ENCODE results near the gene PACSIN1.

PACSIN1 gene

DNA sequence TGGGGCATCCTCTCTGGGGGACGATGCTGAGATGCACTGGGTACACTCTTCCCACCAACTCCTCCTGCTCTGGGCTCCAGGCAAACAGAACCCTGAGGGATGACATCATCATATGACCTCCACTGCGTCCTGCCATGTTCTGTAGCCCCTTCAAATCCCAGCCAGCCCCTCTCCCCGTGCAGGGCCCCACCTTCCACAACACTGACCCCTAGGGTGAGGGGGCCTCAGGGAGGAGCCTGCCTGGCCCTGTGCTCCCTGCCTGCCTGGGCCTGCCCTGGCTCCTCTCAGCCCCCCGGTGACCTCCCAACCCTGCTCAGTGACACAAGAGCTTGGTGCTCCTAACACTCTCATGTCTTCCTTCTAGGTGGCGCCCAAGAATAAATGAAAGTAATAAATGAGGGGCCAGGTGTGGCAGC is 99.9 kb downstream of the PACSIN1 start:
- TF ChIP-seq, protein P1, sequence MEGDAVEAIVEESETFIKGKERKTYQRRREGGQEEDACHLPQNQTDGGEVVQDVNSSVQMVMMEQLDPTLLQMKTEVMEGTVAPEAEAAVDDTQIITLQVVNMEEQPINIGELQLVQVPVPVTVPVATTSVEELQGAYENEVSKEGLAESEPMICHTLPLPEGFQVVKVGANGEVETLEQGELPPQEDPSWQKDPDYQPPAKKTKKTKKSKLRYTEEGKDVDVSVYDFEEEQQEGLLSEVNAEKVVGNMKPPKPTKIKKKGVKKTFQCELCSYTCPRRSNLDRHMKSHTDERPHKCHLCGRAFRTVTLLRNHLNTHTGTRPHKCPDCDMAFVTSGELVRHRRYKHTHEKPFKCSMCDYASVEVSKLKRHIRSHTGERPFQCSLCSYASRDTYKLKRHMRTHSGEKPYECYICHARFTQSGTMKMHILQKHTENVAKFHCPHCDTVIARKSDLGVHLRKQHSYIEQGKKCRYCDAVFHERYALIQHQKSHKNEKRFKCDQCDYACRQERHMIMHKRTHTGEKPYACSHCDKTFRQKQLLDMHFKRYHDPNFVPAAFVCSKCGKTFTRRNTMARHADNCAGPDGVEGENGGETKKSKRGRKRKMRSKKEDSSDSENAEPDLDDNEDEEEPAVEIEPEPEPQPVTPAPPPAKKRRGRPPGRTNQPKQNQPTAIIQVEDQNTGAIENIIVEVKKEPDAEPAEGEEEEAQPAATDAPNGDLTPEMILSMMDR (IDR thresholded peaks at IDR 0.05; ENCODE audit: low read depth, low read length): no peak
- no peak for DNase-seq (ENCODE audit: extremely low read depth, low read depth)

DNA sequence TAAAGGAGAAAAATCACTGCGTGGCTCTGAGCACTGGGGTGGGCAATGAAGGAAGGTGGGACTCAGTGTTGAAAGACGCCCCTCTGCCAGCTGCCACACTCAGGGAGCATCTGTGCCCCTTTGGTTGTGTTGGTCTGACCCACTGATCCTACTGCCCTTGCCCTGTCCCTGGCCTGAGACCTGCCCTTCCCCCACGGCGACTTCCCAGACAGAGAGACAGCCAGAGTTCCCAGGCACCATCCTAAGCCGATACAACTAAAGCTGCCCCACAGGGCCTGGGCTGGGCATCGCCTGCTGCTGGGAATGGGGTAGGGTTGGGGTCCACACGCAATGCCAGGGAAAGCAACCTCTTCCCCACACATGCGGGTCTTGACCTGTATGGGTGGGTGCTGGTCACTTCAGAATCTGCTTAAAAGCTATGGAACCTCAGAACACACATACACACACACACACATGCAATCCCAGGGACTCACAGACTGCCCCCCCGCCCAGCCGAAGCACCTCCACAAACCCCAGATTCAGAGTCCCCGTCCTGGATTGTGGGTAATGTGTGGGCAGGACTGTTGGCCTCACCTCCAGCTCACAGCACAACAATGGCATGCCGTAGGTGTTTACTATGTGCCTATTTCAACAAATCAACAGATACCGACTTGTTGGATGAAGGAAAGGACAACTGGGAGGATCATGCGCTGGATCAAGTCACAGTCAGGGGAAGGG is 101.1 kb downstream of the PACSIN1 start:
- no peak for DNase-seq (ENCODE audit: extremely low read depth, low read depth)
- TF ChIP-seq, protein P1 (IDR thresholded peaks at IDR 0.05; ENCODE audit: low read depth, low read length): no peak

DNA sequence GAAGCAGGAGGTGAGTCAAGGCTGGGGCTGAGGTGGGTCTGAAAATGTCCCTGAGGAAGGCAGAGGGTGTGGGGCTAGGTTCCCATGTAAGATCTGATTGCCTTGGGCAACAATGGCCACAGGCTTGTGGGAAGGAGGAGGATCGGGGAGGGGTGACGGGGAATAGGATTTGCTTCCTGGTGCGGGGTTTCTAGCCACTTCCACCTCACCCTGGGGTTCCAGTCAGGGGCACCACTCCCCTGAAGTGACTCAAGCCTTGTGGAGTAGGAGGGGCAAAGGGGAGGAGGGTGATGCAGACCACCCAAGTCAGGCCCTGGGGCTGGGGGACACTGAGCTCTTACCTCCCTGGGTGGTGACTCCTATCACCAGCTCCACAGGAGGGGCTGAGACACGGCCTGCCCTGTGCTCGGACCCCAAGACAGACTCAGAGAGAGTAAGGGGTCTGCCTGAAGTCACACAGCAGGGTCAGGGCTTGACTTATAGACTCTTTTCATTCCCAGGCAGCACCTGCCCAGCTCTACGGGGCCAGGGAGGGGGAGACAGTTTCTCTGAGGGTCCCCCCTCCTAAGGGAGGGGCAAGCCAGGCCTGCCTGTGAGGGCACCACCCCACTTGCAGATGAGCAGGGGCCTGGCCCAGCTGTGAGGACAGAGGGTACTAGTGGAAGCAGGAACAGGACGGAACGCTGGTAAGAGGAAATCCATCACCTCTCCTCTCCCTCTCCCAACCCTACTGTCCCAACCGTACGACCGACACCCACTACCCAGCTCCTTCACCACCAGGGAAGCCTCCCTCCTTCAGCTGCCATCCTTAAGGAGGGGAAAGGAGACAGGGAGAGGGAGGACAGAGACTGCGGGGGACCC is 102.7 kb downstream of the PACSIN1 start:
- DNase-seq (ENCODE audit: extremely low read depth, low read depth): no peak
- TF ChIP-seq, protein P1 (IDR thresholded peaks at IDR 0.05; ENCODE audit: low read depth, low read length): no peak

DNA sequence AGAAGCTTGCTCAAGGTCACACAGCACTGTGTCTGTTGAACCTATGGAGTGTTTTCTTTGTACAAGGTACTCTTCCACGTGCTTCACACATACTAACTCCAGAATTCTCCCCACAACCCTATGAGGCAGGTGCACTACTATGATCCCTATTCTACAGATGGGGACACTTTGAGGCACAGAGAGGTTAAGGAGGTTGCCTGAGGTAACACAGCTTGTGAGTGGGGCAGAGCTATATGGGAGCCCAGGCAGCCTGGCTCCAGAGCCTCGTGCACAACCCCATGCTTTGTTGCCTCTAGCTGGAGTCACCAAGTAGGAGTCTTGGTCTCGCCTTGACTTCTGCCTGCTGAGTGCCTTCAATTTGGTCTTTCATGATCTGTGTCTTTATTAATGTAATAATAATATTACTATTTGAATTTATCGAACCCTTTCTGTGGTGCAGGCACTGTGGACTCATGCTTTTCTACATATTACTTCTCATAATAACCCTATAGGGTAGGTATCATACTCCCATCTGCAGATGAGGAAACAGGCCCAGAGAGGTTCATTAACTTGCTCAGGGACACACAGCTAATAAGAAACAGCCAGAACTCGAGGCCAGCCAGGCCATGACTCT is 103.6 kb downstream of the PACSIN1 start:
- TF ChIP-seq, protein P1 (IDR thresholded peaks at IDR 0.05; ENCODE audit: low read depth, low read length): no peak
- no peak for DNase-seq (ENCODE audit: extremely low read depth, low read depth)

DNA sequence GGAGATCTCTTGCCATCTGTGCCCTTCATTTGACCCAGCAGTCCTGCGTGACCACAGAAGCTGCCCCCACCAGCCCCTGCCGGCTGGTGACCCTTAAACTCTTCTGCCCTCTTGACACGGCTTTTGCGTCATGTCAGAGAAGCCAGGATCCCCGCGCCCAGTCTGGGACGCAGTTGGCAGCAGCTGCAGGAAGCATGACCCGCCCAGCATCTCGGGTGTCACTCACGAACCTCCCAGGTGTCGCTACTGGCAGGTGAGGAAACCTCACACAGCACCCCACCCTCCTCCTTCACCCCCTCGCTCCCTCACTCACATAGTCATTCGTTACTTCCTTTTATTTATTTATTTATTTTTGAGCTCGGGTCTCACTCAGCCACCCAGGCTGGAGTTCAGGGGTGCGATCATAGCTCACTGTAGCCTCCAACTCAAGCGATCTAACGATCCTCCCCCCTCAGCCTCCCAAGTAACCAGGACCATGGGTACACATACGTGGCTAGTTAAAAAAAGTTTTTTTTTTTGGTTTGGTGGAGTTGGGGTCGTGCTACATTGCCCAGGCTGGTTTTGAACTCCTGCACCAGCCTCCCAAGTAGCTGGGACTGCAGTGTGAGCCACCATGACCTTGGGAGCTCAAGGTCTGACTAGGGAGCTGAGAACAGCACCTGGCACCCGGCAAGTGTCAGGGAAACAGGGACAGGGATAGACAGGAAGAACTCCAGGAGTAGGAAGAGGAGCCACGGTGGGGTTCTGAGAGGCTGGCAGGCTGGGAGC is 104.4 kb downstream of the PACSIN1 start:
- TF ChIP-seq, protein P1 (IDR thresholded peaks at IDR 0.05; ENCODE audit: low read depth, low read length): no peak
- no peak for DNase-seq (ENCODE audit: extremely low read depth, low read depth)

DNA sequence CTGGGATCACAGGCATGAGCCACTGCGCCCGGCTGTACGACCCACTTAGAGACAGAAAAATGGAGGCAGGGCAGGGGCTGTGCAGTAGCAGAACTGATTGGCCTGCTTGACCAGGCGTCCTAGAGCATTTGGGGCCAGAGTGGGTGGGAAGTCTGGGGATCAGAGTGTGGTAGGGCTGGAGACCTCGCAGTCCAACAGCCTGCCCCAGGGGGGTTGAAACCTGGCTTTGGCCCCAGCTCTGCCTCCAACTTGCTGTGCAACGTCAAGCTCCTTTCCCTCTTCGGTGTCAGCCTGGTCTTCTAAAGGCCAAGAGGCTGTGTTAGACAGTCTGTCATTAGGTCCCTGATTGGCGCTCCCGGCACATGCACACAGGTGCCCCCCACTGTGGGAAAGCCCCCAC is 105.5 kb downstream of the PACSIN1 start:
- TF ChIP-seq, protein P1 (IDR thresholded peaks at IDR 0.05; ENCODE audit: low read depth, low read length): no peak
- DNase-seq (ENCODE audit: extremely low read depth, low read depth): no peak

Measured in AG09319 (cell line).